ENCODE data around the gene SCRN2.

SCRN2 gene

GRCh38 chr17:47850373-47850691, 9.3 kb upstream of the SCRN2 start:
- Histone ChIP-seq H3K79me2 (ENCODE audit: insufficient read depth, low read depth) (no peaks in the 10 kb centered on the region), H3K27me3 (ENCODE audit: insufficient read depth, low read depth) (peaks cover 99% of the 10 kb centered on the region), H3K4me3 (IDR thresholded peaks at IDR 0.05; ENCODE audit: insufficient read depth, low read depth, low read length) (no peak overlapping the region), H2AFZ (ENCODE audit: low read depth) (no peak overlapping the region), H4K20me1 (ENCODE audit: insufficient read depth) (no peaks in the 10 kb centered on the region), H3K36me3 (ENCODE audit: insufficient read depth) (no peaks in the 10 kb centered on the region), H3K4me2 (no peak overlapping the region), H3K4me1 (ENCODE audit: low read depth, poor library complexity, severe bottlenecking) (no peaks in the 10 kb centered on the region), H3K27ac (no peak overlapping the region), H3K9ac (no peak overlapping the region)
- no peak for TF ChIP-seq CTCF (conservative IDR thresholded peaks at IDR 0.05; ENCODE audit: low read depth, low read length)

- Histone ChIP-seq H3K79me2 (ENCODE audit: insufficient read depth, low read depth) (no peaks in the 10 kb centered on the region), H3K27ac (no peak overlapping the region), H3K9ac (no peak overlapping the region), H4K20me1 (ENCODE audit: insufficient read depth) (no peaks in the 10 kb centered on the region), H2AFZ (ENCODE audit: low read depth) (no peak overlapping the region), H3K4me1 (ENCODE audit: low read depth, poor library complexity, severe bottlenecking) (no peaks in the 10 kb centered on the region), H3K27me3 (ENCODE audit: insufficient read depth, low read depth) (peaks cover 81% of the 10 kb centered on the region), H3K36me3 (ENCODE audit: insufficient read depth) (no peaks in the 10 kb centered on the region), H3K4me3 (IDR thresholded peaks at IDR 0.05; ENCODE audit: insufficient read depth, low read depth, low read length) (no peak overlapping the region), H3K4me2 (no peak overlapping the region)
- TF ChIP-seq CTCF (conservative IDR thresholded peaks at IDR 0.05; ENCODE audit: low read depth, low read length) = no peak
These were observed 7.1 kb upstream of the SCRN2 start for GRCh38 chr17:47848198-47848513.

- Histone ChIP-seq H3K4me1 (ENCODE audit: low read depth, poor library complexity, severe bottlenecking) (no peaks in the 10 kb centered on the region), H3K27ac (no peak overlapping the region), H3K9ac (no peak overlapping the region), H3K4me2 (no peak overlapping the region), H3K4me3 (IDR thresholded peaks at IDR 0.05; ENCODE audit: insufficient read depth, low read depth, low read length) (no peak overlapping the region), H3K36me3 (ENCODE audit: insufficient read depth) (no peaks in the 10 kb centered on the region), H2AFZ (ENCODE audit: low read depth) (no peak overlapping the region), H3K79me2 (ENCODE audit: insufficient read depth, low read depth) (no peaks in the 10 kb centered on the region), H3K27me3 (ENCODE audit: insufficient read depth, low read depth) (peaks cover 75% of the 10 kb centered on the region), H4K20me1 (ENCODE audit: insufficient read depth) (no peaks in the 10 kb centered on the region)
- no peak for TF ChIP-seq CTCF (conservative IDR thresholded peaks at IDR 0.05; ENCODE audit: low read depth, low read length)
These were observed 6.5 kb upstream of the SCRN2 start for GRCh38 chr17:47847341-47848197.

- Histone ChIP-seq H3K27me3 (ENCODE audit: insufficient read depth, low read depth) (peaks cover 68% of the 10 kb centered on the region), H2AFZ (ENCODE audit: low read depth) (no peak overlapping the region), H3K4me3 (IDR thresholded peaks at IDR 0.05; ENCODE audit: insufficient read depth, low read depth, low read length) (no peak overlapping the region), H3K36me3 (ENCODE audit: insufficient read depth) (no peaks in the 10 kb centered on the region), H3K79me2 (ENCODE audit: insufficient read depth, low read depth) (no peaks in the 10 kb centered on the region), H3K4me2 (no peak overlapping the region), H3K9ac (no peak overlapping the region), H3K4me1 (ENCODE audit: low read depth, poor library complexity, severe bottlenecking) (peaks cover 3% of the 10 kb centered on the region), H3K27ac (no peak overlapping the region), H4K20me1 (ENCODE audit: insufficient read depth) (no peaks in the 10 kb centered on the region)
- TF ChIP-seq CTCF (conservative IDR thresholded peaks at IDR 0.05; ENCODE audit: low read depth, low read length) = no peak
These were observed 5.8 kb upstream of the SCRN2 start for GRCh38 chr17:47846716-47847340.
